K562 (cell line): ENCODE results near the gene FASTK. TPM values are rescaled to one million over a fixed set of nuclear protein-coding genes. Genes with fewer than 3 reads are reported as not detected.

ENCODE experiments used
- ARID1B ChIP-seq: fragments of 450-650 bp; IDR thresholded peaks from 2 replicates; pipeline ENCODE4 v1.6.1; 2016; ENCODE audit warnings: antibody characterized with exemption, mild to moderate bottlenecking, inconsistent platforms
- ATF4 ChIP-seq: fragments of 450-650 bp; formaldehyde crosslinking; IDR thresholded peaks from 2 replicates; pipeline ENCODE4 v1.4.0; 2022; ENCODE audit warnings: mild to moderate bottlenecking, moderate library complexity
- BRD4 ChIP-seq: fragments of 200-600 bp; sonication (generic); IDR thresholded peaks from 2 replicates; pipeline ENCODE4 v1.6.1; 2017; ENCODE audit warnings: inconsistent platforms
- CBX1 ChIP-seq: sonication (generic); IDR thresholded peaks from 2 replicates; pipeline ENCODE4 v1.6.1; 2016; ENCODE audit warnings: antibody characterized with exemption, low read depth, mild to moderate bottlenecking
- CGGBP1 ChIP-seq: fragments of 250-450 bp; sonication (Bioruptor Pico); IDR thresholded peaks from 2 replicates; pipeline ENCODE4 v1.9.0; 2021; ENCODE audit warnings: mild to moderate bottlenecking
- HDAC2 ChIP-seq: fragments of 450-650 bp; IDR thresholded peaks from 2 replicates; pipeline ENCODE4 v1.6.1; 2016; ENCODE audit warnings: mild to moderate bottlenecking
- KLF13 ChIP-seq: fragments of 450-650 bp; IDR thresholded peaks from 2 replicates; pipeline ENCODE4 v1.6.1; 2016; ENCODE audit warnings: missing genetic modification characterization, low read depth, mild to moderate bottlenecking, missing compliant biosample characterization, moderate library complexity, borderline replicate concordance
- MIER1 ChIP-seq: fragments of 450-650 bp; IDR thresholded peaks from 2 replicates; pipeline ENCODE4 v1.6.1; 2016; ENCODE audit warnings: antibody characterized with exemption, mild to moderate bottlenecking, low read depth
- NELFE ChIP-seq: IDR thresholded peaks from 2 replicates; pipeline ENCODE4 v1.6.1; 2011; ENCODE audit warnings: mild to moderate bottlenecking; ENCODE audit not compliant: insufficient read depth, insufficient read length
- NFYB ChIP-seq: IDR thresholded peaks from 2 replicates; pipeline ENCODE4 v1.6.1; 2011; ENCODE audit warnings: mild to moderate bottlenecking, moderate library complexity; ENCODE audit not compliant: insufficient read length; ENCODE audit errors: extremely low read depth
- PPARD ChIP-seq: fragments of 250-450 bp; sonication (Bioruptor Pico); IDR thresholded peaks from 2 replicates; pipeline ENCODE4 v1.8.0; 2022; ENCODE audit warnings: inconsistent platforms, mild to moderate bottlenecking, moderate library complexity
- RBFOX2 ChIP-seq: fragments of 200-400 bp; formaldehyde crosslinking; IDR thresholded peaks from 2 replicates; pipeline ENCODE4 v1.6.1; 2017; ENCODE audit warnings: low read depth, mild to moderate bottlenecking, low read length, moderate library complexity
- TRIM28 ChIP-seq: fragments of 450-650 bp; IDR thresholded peaks from 2 replicates; pipeline ENCODE4 v1.6.1; 2017
- UBTF ChIP-seq, 2 experiments: IDR thresholded peaks; 2 replicates each; pipeline ENCODE4 v1.6.1; 2012; ENCODE audit warnings: improper control_type of control experiment in 2 of 2, low read depth in 2 of 2, low read length in 2 of 2, borderline replicate concordance in 1 of 2
- ZNF583 ChIP-seq: fragments of 250-450 bp; sonication (Bioruptor Pico); IDR thresholded peaks from 2 replicates; pipeline ENCODE4 v1.4.0; 2020
- ZNF589 ChIP-seq: fragments of 200-800 bp; sonication (Bioruptor generic); IDR thresholded peaks from 2 replicates; pipeline ENCODE4 v1.6.1; 2016; ENCODE audit warnings: low read depth, missing genetic modification characterization, missing compliant biosample characterization
- polyA plus RNA-seq, 8 experiments: library from polyadenylated mRNA; depleted of rRNA in 4 of 8; stranded (reverse) in 5 of 8; unstranded in 3 of 8; fragments of >200 nt; fragmentation: Nextera tagmentation in 2 of 8; fragmentation: Illumina TruSeq in 1 of 8; extraction: Ambion mirVana in 2 of 8; extraction: Trizol in 1 of 8; gene quantifications; 2 replicates each; pipeline versions ENCODE4 v1.2.1 to v1.2.3, GENCODE V29; 2011 to 2014; ENCODE audit warnings: inconsistent platforms in 1 of 8, missing spikeins in 1 of 8
- total RNA-seq, 7 experiments: library from RNA; depleted of rRNA in 6 of 7; stranded (reverse); fragments of >200 nt in 6 of 7; fragmentation: Illumina TruSeq in 2 of 7; extraction: Trizol in 2 of 7; gene quantifications; 2 replicates each; pipeline versions ENCODE4 v1.2.1 to v1.2.3, GENCODE V29; 2011 to 2021; ENCODE audit warnings: low replicate concordance in 1 of 7
- TF ChIP-seq, protein P1 (sequence below): fragments of 250-450 bp; sonication (Bioruptor Pico); IDR thresholded peaks from 2 replicates; pipeline ENCODE4 v1.4.0; 2020; ENCODE audit warnings: mild to moderate bottlenecking, moderate library complexity, borderline replicate concordance
- TF ChIP-seq, protein P2 (sequence below): fragments of 450-650 bp; formaldehyde crosslinking; IDR thresholded peaks from 2 replicates; pipeline ENCODE4 v1.4.0; 2022; ENCODE audit warnings: missing genetic modification characterization

FASTK gene
- total and polyA plus RNA-seq, 9 of the 15 experiments (the other 6 are each of a cell fraction or from before 2014, with no cell fraction given) = 0.51 to 150 (median 48.2) TPM

GRCh38 chr7:151028948-151029501 is 51.6 kb downstream of the FASTK start (continued):
- TF ChIP-seq, protein P1, sequence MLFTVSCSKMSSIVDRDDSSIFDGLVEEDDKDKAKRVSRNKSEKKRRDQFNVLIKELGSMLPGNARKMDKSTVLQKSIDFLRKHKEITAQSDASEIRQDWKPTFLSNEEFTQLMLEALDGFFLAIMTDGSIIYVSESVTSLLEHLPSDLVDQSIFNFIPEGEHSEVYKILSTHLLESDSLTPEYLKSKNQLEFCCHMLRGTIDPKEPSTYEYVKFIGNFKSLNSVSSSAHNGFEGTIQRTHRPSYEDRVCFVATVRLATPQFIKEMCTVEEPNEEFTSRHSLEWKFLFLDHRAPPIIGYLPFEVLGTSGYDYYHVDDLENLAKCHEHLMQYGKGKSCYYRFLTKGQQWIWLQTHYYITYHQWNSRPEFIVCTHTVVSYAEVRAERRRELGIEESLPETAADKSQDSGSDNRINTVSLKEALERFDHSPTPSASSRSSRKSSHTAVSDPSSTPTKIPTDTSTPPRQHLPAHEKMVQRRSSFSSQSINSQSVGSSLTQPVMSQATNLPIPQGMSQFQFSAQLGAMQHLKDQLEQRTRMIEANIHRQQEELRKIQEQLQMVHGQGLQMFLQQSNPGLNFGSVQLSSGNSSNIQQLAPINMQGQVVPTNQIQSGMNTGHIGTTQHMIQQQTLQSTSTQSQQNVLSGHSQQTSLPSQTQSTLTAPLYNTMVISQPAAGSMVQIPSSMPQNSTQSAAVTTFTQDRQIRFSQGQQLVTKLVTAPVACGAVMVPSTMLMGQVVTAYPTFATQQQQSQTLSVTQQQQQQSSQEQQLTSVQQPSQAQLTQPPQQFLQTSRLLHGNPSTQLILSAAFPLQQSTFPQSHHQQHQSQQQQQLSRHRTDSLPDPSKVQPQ (CRISPR knock-in tag) = no peak
- no peak for TF ChIP-seq ZNF583
- no peak for TF ChIP-seq CBX1
- TF ChIP-seq KLF13 (tag) = no peak; the same call in 1 of the 2 replicates
- TF ChIP-seq BRD4 = no peak
- TF ChIP-seq PPARD (CRISPR knock-in tag) = no peak
- no peak for TF ChIP-seq NFYB
- peak; percentile 59; the same call in 1 of the 2 replicates for TF ChIP-seq MIER1
- no peak for TF ChIP-seq ATF4 (CRISPR knock-in tag)
- peak; percentile 89 for TF ChIP-seq ZNF589 (CRISPR knock-in tag)
- TF ChIP-seq NELFE = no peak
- no peak for TF ChIP-seq RBFOX2
- peak; percentile 15; the same call in 1 of the 2 replicates for TF ChIP-seq ARID1B
- no peak for TF ChIP-seq HDAC2
- no peak for TF ChIP-seq CGGBP1
- TF ChIP-seq, protein P2, sequence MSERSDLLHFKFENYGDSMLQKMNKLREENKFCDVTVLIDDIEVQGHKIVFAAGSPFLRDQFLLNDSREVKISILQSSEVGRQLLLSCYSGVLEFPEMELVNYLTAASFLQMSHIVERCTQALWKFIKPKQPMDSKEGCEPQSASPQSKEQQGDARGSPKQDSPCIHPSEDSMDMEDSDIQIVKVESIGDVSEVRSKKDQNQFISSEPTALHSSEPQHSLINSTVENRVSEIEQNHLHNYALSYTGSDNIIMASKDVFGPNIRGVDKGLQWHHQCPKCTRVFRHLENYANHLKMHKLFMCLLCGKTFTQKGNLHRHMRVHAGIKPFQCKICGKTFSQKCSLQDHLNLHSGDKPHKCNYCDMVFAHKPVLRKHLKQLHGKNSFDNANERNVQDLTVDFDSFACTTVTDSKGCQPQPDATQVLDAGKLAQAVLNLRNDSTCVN (CRISPR knock-in tag) = no peak
- no peak for TF ChIP-seq TRIM28
- no peak for TF ChIP-seq UBTF (IDR thresholded peaks at IDR 0.05; ENCODE audit: borderline replicate concordance in 1 of 2, low read depth in 2 of 2, low read length in 2 of 2)
